HG03521 (cell line): ENCODE results near the gene PLCB1.

Source experiments
- ATAC-seq: cut with Tn5 transposase; IDR thresholded peaks from one replicate; pipeline ENCODE4 v1.9.1; 2021; ENCODE audit warnings: mild to moderate bottlenecking, moderate library complexity; ENCODE audit not compliant: unreplicated experiment

The PLCB1 gene

DNA sequence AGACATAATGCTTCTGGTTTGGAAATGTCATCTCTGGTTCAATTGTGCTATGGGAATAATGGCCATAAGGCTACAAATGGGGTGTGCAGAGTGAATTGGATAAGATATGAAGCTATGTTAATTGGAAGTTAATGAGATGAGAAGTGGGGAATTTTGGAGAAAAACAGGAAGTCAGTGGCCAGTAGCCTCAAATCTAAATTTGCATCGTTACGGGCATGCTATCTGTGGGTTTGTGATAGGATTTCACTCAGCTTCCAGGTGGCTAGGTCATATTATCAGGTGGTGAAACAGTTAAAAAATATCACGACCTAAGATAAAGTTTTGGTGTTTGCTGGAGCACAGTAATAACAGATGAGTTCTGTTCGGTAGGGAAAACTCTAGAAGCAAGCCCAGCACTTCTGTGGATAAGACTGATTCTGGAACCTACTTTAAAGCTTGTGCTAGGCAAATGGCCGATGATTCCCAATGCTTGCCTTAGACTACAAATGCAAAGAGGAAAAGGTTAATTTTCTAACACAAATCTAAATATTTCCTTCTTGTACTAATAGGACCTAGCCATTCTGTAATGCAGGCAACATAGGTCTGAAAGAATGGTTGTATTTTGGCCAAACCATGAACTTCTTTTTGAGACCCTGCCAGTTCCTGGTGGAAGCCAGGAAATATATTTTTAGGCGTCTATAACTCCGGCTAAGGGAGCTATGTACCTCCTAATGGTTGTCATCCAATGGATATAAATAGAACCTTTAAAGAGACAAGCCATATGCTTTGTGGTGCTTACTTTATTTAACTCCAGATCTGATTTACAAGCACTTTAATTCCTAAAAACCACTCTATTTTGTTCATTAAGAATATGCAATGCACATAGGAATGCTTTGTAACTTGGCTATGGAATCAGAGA is 111.0 kb downstream of the PLCB1 start:
- no peak for ATAC-seq

- ATAC-seq, result no peak
Observed at GRCh38 chr20:8244637-8245036, 112.6 kb downstream of the PLCB1 start.

GRCh38 chr20:8246153-8246552 is 114.1 kb downstream of the PLCB1 start:
- no peak for ATAC-seq

- no peak for ATAC-seq
Observed at GRCh38 chr20:8246716-8247115, 114.7 kb downstream of the PLCB1 start.

GRCh38 chr20:8248051-8248450 is 116.0 kb downstream of the PLCB1 start:
- ATAC-seq, result no peak

- no peak for ATAC-seq
Observed at GRCh38 chr20:8249634-8250033, 117.6 kb downstream of the PLCB1 start.

GRCh38 chr20:8250539-8251200 is 118.6 kb downstream of the PLCB1 start:
- no peak for ATAC-seq

DNA sequence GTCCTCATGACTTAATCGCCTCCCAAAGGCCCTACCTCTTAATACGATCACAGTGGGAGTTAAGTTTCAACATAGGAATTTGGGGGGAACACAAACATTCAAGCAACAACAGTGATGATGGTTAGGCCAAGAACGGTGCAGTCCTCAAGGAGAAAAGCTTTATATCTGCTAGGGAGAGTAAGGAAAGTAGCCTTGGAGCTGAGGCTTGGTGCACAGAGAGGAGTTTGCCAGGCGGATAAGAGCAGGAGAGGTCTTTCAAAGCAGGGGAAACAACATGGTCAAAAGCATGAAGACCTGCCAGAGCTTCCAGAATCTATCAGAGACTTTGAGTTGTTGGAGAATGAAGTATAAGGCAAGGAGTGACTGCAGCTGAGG is 119.1 kb downstream of the PLCB1 start:
- no peak for ATAC-seq

DNA sequence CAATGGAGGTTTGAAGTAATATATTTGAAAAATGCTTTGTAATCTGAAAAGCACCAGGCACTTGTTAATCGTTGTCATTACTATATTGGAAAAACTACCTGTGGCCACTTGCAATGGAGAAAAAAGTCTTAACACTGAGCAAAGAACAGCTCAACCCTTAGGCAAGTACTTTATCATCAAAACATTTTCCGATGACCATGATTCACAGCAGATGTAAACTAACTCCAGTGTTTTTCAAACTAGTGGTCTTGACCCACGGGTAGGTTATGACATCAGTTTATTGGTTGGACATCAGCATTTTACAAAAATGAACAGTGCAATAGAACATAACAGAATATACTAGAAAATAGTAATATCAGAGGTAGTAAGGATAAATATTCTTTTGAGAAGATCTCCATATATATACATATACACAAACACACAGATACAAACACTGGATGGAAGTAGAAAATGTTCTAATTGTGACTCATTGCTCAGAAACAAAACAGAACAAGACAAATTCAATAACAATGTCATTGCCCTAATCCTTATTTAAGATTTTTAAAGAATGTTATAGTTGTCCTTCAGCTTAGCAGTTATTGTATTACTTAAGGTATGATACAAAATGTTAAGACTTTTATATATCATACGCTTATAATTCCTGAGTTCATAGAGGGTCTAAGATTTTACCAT is 123.0 kb downstream of the PLCB1 start:
- ATAC-seq, result no peak

- ATAC-seq, result no peak
Observed at GRCh38 chr20:8255945-8256632, 124.0 kb downstream of the PLCB1 start.

DNA sequence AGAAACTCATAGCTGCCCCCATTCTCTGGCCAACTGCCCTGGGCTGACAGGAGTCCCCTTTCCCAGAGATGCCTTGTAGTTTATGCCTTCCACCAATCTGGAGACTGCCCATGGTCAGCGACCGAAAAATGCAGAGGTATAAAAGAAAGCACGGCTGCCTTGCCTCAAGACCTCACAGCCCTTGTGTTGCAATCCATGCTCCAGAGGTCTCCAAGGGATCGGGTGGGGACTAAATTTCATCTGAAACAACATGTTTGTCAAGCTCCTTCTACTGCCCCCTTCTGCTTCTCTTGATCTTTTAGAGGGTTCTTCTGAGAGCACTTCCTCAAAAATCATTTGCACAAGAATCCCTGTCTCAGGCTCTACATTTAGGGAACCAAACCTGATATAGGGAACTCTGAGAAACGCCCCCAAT is 128.8 kb downstream of the PLCB1 start:
- no peak for ATAC-seq

DNA sequence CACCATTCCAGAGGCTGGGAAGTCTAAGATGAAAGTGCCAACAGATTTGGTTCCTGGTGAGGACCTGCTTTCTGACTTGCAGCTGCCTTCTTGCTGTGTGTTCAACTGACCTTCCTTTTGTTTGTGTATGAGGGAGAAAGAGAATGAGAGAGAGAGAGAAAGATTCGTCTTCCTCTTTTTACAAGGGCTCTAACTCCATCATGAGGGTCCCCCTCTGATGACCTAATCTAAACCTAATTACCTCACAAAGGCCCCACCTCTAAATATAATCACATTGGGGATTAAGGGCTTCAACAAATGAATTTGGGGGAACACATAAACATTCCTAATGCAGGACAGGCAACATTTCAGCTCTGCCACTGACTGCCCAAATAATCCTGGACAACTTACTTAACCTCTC is 130.7 kb downstream of the PLCB1 start:
- ATAC-seq, result no peak

DNA sequence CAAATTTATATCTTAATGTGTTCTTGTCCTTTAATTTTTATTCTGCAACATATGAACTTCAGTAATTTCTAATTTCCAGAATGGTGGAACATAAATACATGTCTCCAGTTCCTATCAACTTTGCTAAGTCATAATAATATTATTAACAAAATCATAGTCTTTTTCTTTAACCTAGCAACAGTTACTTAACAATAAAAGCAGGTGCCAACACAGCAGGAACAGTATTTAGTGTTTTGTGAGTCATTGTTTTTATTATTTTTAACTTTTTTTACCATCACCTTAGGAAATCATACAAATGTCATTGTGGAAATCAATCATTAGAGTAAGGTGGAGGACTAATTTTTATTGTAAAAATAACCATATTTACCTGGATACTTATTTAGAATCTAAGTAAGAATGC is 133.5 kb downstream of the PLCB1 start:
- no peak for ATAC-seq

DNA sequence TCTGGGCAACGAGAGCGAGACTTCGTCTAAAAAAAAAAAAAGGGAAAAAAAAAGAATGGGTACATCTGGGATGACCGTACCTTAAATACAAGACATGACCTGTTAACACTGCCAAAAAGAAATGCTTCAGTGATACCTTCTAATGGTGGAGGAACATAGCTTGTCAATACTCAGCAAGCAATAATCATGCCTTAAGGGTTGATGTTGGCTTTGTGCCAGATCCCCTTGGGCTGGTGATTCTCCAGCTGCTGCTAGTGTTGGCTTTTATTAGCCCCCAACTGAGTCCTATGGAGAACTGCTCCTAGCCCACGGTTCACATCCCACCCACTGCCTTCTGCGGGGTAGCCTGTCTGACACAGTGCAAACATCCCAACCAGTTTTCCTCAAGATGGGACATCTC is 134.9 kb downstream of the PLCB1 start:
- ATAC-seq, result no peak

- ATAC-seq, result no peak
Observed at GRCh38 chr20:8271727-8272126, 139.7 kb downstream of the PLCB1 start.

DNA sequence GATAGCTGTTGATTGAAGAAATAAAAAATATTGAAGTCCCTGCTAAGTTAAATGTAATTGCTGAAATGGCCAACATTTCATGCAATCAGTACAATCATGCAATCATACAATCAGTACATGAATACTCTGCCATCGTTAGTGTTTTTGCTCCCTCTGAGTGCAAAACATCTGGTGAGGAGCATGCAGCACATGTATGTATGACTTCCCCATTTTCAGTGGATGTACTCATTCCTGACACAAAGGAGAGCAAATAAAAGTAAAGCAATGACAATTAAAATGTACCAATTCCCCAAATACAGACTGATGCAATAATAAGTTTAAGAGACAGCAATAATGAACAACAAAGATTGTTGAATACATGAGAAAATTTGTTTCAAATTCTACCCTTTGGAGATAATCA is 140.7 kb downstream of the PLCB1 start:
- ATAC-seq, result no peak

GRCh38 chr20:8284902-8285301 is 152.8 kb downstream of the PLCB1 start:
- ATAC-seq, result no peak

GRCh38 chr20:8287340-8287739 is 155.3 kb downstream of the PLCB1 start:
- no peak for ATAC-seq

- no peak for ATAC-seq
Observed at GRCh38 chr20:8291200-8291599, 159.1 kb downstream of the PLCB1 start.

DNA sequence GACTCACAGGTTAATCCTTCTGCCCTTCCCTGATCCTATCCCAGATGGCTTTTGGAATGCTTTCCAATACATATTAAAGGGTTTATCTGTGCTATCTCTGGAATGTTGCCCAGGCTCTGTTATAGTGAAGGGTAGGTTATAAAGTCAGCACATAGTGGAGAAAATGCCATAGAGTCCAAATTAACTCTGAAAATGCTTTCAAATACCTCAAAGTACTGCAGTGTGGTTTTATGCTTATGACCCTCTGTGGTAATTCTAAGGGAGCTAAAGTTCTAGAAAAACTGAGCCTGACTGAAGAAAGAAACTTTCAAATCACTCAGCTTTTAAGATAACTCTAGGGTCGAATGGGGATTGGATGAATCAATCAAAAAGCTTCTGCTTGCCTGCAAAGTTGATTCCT is 159.8 kb downstream of the PLCB1 start:
- ATAC-seq, result no peak

- ATAC-seq, result no peak
Observed at GRCh38 chr20:8292793-8293192, 160.7 kb downstream of the PLCB1 start.
